ENCODE results near the gene ECHDC3. TPM values are rescaled to one million over a fixed set of nuclear protein-coding genes. Genes with fewer than 3 reads are reported as not detected.

The ECHDC3 gene
- total and polyA plus RNA-seq, 2 of the 13 experiments (the other 11 are each of a cell fraction or from before 2014, with no cell fraction given): not detected

GRCh38 chr10:11757454-11757820, 15.3 kb downstream of the ECHDC3 start (continued):
- TF ChIP-seq RBFOX2 (IDR thresholded peaks at IDR 0.05; ENCODE audit: low read depth, low read length) (no peak), HOXA9 (CRISPR knock-in tag; IDR thresholded peaks at IDR 0.05; ENCODE audit: borderline replicate concordance) (no peak), THRA (CRISPR knock-in tag; IDR thresholded peaks at IDR 0.05; ENCODE audit: borderline replicate concordance) (no peak), ZNF605 (CRISPR knock-in tag; IDR thresholded peaks at IDR 0.05) (no peak), MEF2D (CRISPR knock-in tag; IDR thresholded peaks at IDR 0.05) (no peak), PAWR (CRISPR knock-in tag; IDR thresholded peaks at IDR 0.05; ENCODE audit: borderline replicate concordance) (no peak), ZNF263 (CRISPR knock-in tag; IDR thresholded peaks at IDR 0.05) (no peak), ZNF660 (CRISPR knock-in tag; IDR thresholded peaks at IDR 0.05; ENCODE audit: borderline replicate concordance, low read depth) (no peak), CREB3 (CRISPR knock-in tag; IDR thresholded peaks at IDR 0.05) (no peak), ZNF530 (CRISPR knock-in tag; IDR thresholded peaks at IDR 0.05; ENCODE audit: low read depth) (no peak), GATAD2A (CRISPR knock-in tag; IDR thresholded peaks at IDR 0.05) (peak; percentile 43; the same call in 1 of the 2 replicates), ZNF253 (CRISPR knock-in tag; IDR thresholded peaks at IDR 0.05; ENCODE audit: borderline replicate concordance) (no peak), ZNF362 (CRISPR knock-in tag; IDR thresholded peaks at IDR 0.05; ENCODE audit: borderline replicate concordance) (peak; percentile 78), FOSL2 (CRISPR knock-in tag; IDR thresholded peaks at IDR 0.05) (peak; percentile 80), NFAT5 (CRISPR knock-in tag; IDR thresholded peaks at IDR 0.05) (no peak), MAZ (IDR thresholded peaks at IDR 0.05; ENCODE audit: borderline replicate concordance, low read depth, low read length) (no peak), MAZ (CRISPR knock-in tag; IDR thresholded peaks at IDR 0.05; ENCODE audit: low read depth) (no peak)
- TF ChIP-seq, protein P1, sequence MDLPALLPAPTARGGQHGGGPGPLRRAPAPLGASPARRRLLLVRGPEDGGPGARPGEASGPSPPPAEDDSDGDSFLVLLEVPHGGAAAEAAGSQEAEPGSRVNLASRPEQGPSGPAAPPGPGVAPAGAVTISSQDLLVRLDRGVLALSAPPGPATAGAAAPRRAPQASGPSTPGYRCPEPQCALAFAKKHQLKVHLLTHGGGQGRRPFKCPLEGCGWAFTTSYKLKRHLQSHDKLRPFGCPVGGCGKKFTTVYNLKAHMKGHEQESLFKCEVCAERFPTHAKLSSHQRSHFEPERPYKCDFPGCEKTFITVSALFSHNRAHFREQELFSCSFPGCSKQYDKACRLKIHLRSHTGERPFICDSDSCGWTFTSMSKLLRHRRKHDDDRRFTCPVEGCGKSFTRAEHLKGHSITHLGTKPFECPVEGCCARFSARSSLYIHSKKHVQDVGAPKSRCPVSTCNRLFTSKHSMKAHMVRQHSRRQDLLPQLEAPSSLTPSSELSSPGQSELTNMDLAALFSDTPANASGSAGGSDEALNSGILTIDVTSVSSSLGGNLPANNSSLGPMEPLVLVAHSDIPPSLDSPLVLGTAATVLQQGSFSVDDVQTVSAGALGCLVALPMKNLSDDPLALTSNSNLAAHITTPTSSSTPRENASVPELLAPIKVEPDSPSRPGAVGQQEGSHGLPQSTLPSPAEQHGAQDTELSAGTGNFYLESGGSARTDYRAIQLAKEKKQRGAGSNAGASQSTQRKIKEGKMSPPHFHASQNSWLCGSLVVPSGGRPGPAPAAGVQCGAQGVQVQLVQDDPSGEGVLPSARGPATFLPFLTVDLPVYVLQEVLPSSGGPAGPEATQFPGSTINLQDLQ (CRISPR knock-in tag; IDR thresholded peaks at IDR 0.05): no peak
- TF ChIP-seq, protein P2, sequence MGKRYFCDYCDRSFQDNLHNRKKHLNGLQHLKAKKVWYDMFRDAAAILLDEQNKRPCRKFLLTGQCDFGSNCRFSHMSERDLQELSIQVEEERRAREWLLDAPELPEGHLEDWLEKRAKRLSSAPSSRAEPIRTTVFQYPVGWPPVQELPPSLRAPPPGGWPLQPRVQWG (CRISPR knock-in tag; IDR thresholded peaks at IDR 0.05; ENCODE audit: borderline replicate concordance, low read depth): no peak

All from HepG2 (cell line).